DND-41 (cell line): Measurements from ENCODE around the gene GLT6D1.

Experiments
- ATAC-seq: fragments of 200-7000 bp; cut with Tn5 transposase; 3 replicates; pipeline ENCODE4 v1.9.1; 2021; ENCODE audit warnings: low read depth; ENCODE audit not compliant: insufficient read depth
- DNase-seq: peaks from one replicate; pipeline ENCODE4 v3.0.0-alpha.2; 2020
- H2AFZ ChIP-seq: 2 replicates; pipeline ENCODE4 v1.6.0; 2012; ENCODE audit warnings: low read depth, low read length
- H3K27ac ChIP-seq: 2 replicates; pipeline ENCODE4 v1.5.1; 2012; ENCODE audit warnings: low read length, inconsistent platforms
- H3K27me3 ChIP-seq: fragments of 200-600 bp; sonication (generic); 2 replicates; pipeline ENCODE4 v1.6.0; 2012; ENCODE audit warnings: low read length, mild to moderate bottlenecking, inconsistent platforms; ENCODE audit not compliant: insufficient read depth, poor library complexity
- H3K36me3 ChIP-seq: 2 replicates; pipeline ENCODE4 v1.5.1; 2012; ENCODE audit warnings: low read length, inconsistent platforms; ENCODE audit not compliant: insufficient read depth
- H3K4me1 ChIP-seq: 2 replicates; pipeline ENCODE4 v1.5.1; 2012; ENCODE audit warnings: mild to moderate bottlenecking, low read length; ENCODE audit not compliant: insufficient read depth
- H3K4me2 ChIP-seq: 2 replicates; pipeline ENCODE4 v1.6.0; 2012; ENCODE audit warnings: mild to moderate bottlenecking, moderate library complexity, low read length, inconsistent platforms; ENCODE audit not compliant: insufficient read depth
- H3K4me3 ChIP-seq, 2 experiments: fragments of 200-600 bp in 1 of 2; shearing (Covaris generic) in 1 of 2; 2 replicates each; pipeline ENCODE4 v1.5.1; 2012 to 2016; ENCODE audit warnings: inconsistent platforms in 2 of 2, low read length in 2 of 2, mild to moderate bottlenecking in 2 of 2, low read depth in 1 of 2, moderate library complexity in 1 of 2
- H3K79me2 ChIP-seq: 2 replicates; pipeline ENCODE4 v1.6.0; 2012; ENCODE audit warnings: low read length, inconsistent platforms; ENCODE audit not compliant: insufficient read depth
- H3K9ac ChIP-seq: 2 replicates; pipeline ENCODE4 v1.6.0; 2012; ENCODE audit warnings: low read depth, mild to moderate bottlenecking, inconsistent platforms, low read length, moderate library complexity
- H3K9me3 ChIP-seq: 2 replicates; pipeline ENCODE4 v1.5.1; 2012; ENCODE audit warnings: low read length, moderate library complexity, mild to moderate bottlenecking, inconsistent platforms; ENCODE audit not compliant: insufficient read depth, severe bottlenecking
- H4K20me1 ChIP-seq: 2 replicates; pipeline ENCODE4 v1.6.0; 2012; ENCODE audit warnings: low read length; ENCODE audit not compliant: insufficient read depth
- CTCF ChIP-seq: IDR thresholded peaks from 2 replicates; pipeline ENCODE4 v1.5.1; 2012; ENCODE audit warnings: borderline replicate concordance, low read length, moderate library complexity, mild to moderate bottlenecking; ENCODE audit not compliant: poor library complexity, severe bottlenecking; ENCODE audit errors: extremely low read depth
- EZH2 ChIP-seq: IDR thresholded peaks from 3 replicates; pipeline ENCODE4 v1.6.1; 2012; ENCODE audit warnings: borderline replicate concordance, low read depth, mild to moderate bottlenecking, moderate library complexity, low read length, inconsistent platforms; ENCODE audit not compliant: severe bottlenecking

Gene GLT6D1

GRCh38 chr9:135639196-135639595 is at the start of gene GLT6D1:
GLT6D1 (minus strand) TSS chr9:135639540; CDS start chr9:135639187, 353 bp downstream.
- TF ChIP-seq CTCF: no peak
- no peak for TF ChIP-seq EZH2
- no peak for ATAC-seq

GRCh38 chr9:135689011-135689410 is 49.7 kb upstream of the GLT6D1 start:
- H3K9ac ChIP-seq: no peak overlapping the region
- no peak overlapping the region for H3K4me3 ChIP-seq
- TF ChIP-seq EZH2: no peak
- no peak for TF ChIP-seq CTCF
- no peak overlapping the region for H3K4me2 ChIP-seq
- H4K20me1 ChIP-seq: no peaks in the 10 kb centered on the region; the same call in none of the 2 replicates
- no peaks in the 10 kb centered on the region for H3K36me3 ChIP-seq
- ATAC-seq: no peak
- no peaks in the 10 kb centered on the region for H3K9me3 ChIP-seq
- H3K27ac ChIP-seq: no peak overlapping the region
- DNase-seq: no peak
- H3K4me1 ChIP-seq: no peaks in the 10 kb centered on the region
- H3K27me3 ChIP-seq: no peaks in the 10 kb centered on the region
- no peaks in the 10 kb centered on the region for H3K79me2 ChIP-seq
- no peak overlapping the region for H2AFZ ChIP-seq

More at GRCh38 chr9:135639196-135639595, at the start of gene GLT6D1:
- H4K20me1 ChIP-seq: no peaks in the 10 kb centered on the region
- no peaks in the 10 kb centered on the region for H3K79me2 ChIP-seq
- no peak within 1 kb of the TSS for H2AFZ ChIP-seq
- H3K9ac ChIP-seq: no peak within 1 kb of the TSS
- H3K4me2 ChIP-seq: no peak within 1 kb of the TSS
- H3K4me3 ChIP-seq: no peak within 1 kb of the TSS
- no peak for DNase-seq
- no peaks in the 10 kb centered on the region for H3K36me3 ChIP-seq
- no peaks in the 10 kb centered on the region for H3K27me3 ChIP-seq
- H3K4me1 ChIP-seq: no peaks in the 10 kb centered on the region
- no peaks in the 10 kb centered on the region for H3K9me3 ChIP-seq
- H3K27ac ChIP-seq: no peak within 1 kb of the TSS

- no peak overlapping the region for H3K4me2 ChIP-seq
- H3K27ac ChIP-seq: no peak overlapping the region
- H3K79me2 ChIP-seq: no peaks in the 10 kb centered on the region
- H3K9me3 ChIP-seq: no peaks in the 10 kb centered on the region
- no peak overlapping the region for H3K4me3 ChIP-seq
- H4K20me1 ChIP-seq: no peaks in the 10 kb centered on the region; the same call in 1 of the 2 replicates
- TF ChIP-seq EZH2 (no peak), CTCF (no peak)
- H3K36me3 ChIP-seq: no peaks in the 10 kb centered on the region
- no peak overlapping the region for H3K9ac ChIP-seq
- no peak for ATAC-seq
- H3K27me3 ChIP-seq: no peaks in the 10 kb centered on the region
- DNase-seq: no peak
- H3K4me1 ChIP-seq: no peaks in the 10 kb centered on the region
- H2AFZ ChIP-seq: no peak overlapping the region
These were observed 47.9 kb upstream of the GLT6D1 start for GRCh38 chr9:135687216-135687615.

- Histone ChIP-seq H3K4me3 (no peak overlapping the region), H3K4me2 (no peak overlapping the region), H2AFZ (no peak overlapping the region), H3K27me3 (no peaks in the 10 kb centered on the region), H3K9ac (no peak overlapping the region), H3K9me3 (no peaks in the 10 kb centered on the region), H3K27ac (no peak overlapping the region), H3K79me2 (no peaks in the 10 kb centered on the region), H3K36me3 (no peaks in the 10 kb centered on the region), H3K4me1 (no peaks in the 10 kb centered on the region), H4K20me1 (no peaks in the 10 kb centered on the region; the same call in 1 of the 2 replicates)
- TF ChIP-seq CTCF (no peak), EZH2 (no peak)
- DNase-seq: no peak
- ATAC-seq: no peak
These were observed 45.4 kb upstream of the GLT6D1 start for GRCh38 chr9:135684691-135685090.
